Measurements from ENCODE around the gene GPBAR1. TPM values are rescaled to one million over a fixed set of nuclear protein-coding genes. Genes with fewer than 3 reads are reported as not detected.

Gene GPBAR1
- total RNA-seq, 2 donors from 2014 or later = 1.2 to 4.2 TPM

GRCh38 chr2:218235017-218235416 is 25.8 kb upstream of the GPBAR1 start:
- intact Hi-C loops (cut with DNase I) = no loop called here
- DNase-seq (ENCODE audit: low spot score) = no peak

GRCh38 chr2:218236829-218237228 is 24.0 kb upstream of the GPBAR1 start:
- intact Hi-C loops (cut with DNase I) = no loop called here
- DNase-seq (ENCODE audit: low spot score) = no peak

GRCh38 chr2:218238887-218239286 is 21.9 kb upstream of the GPBAR1 start:
- intact Hi-C loops (cut with DNase I) = no loop called here
- no peak for DNase-seq (ENCODE audit: low spot score)

- intact Hi-C loops (cut with DNase I) = no loop called here
- no peak for DNase-seq (ENCODE audit: low spot score)
These were observed 16.6 kb upstream of the GPBAR1 start for GRCh38 chr2:218244204-218244603.

- no peak for DNase-seq (ENCODE audit: low spot score)
- intact Hi-C loops (cut with DNase I) = no loop called here
These were observed 16.1 kb upstream of the GPBAR1 start for GRCh38 chr2:218244665-218245064.

- intact Hi-C loops (cut with DNase I) = no loop called here
- no peak for DNase-seq (ENCODE audit: low spot score)
These were observed 15.6 kb upstream of the GPBAR1 start for GRCh38 chr2:218245214-218245613.

- DNase-seq (ENCODE audit: low spot score) = no peak
- intact Hi-C loops (cut with DNase I) = no loop called here
These were observed 11.1 kb upstream of the GPBAR1 start for GRCh38 chr2:218249691-218250090.

- no peak for DNase-seq (ENCODE audit: low spot score)
- intact Hi-C loops (cut with DNase I) = no loop called here
These were observed 8.1 kb upstream of the GPBAR1 start for GRCh38 chr2:218252509-218253231.

GRCh38 chr2:218253232-218253625 is 7.6 kb upstream of the GPBAR1 start:
- no peak for DNase-seq (ENCODE audit: low spot score)
- intact Hi-C loops (cut with DNase I) = no loop called here

- intact Hi-C loops (cut with DNase I) = no loop called here
- no peak for DNase-seq (ENCODE audit: low spot score)
These were observed 5.4 kb upstream of the GPBAR1 start for GRCh38 chr2:218255446-218255845.

GRCh38 chr2:218256612-218257350 is 4.0 kb upstream of the GPBAR1 start:
- intact Hi-C loops (cut with DNase I) = no loop called here
- DNase-seq (ENCODE audit: low spot score) = no peak

- DNase-seq (ENCODE audit: low spot score) = peak; percentile 77
- intact Hi-C loops (cut with DNase I) = no loop called here
These were observed 3.3 kb upstream of the GPBAR1 start for GRCh38 chr2:218257390-218257981.

GRCh38 chr2:218259099-218259961 is 1.5 kb upstream of the GPBAR1 start:
- intact Hi-C loops (cut with DNase I) = no loop called here
- DNase-seq (ENCODE audit: low spot score) = peak; percentile 89

- no peak for DNase-seq (ENCODE audit: low spot score)
- intact Hi-C loops (cut with DNase I) = no loop called here
These were observed 649 bp upstream of the GPBAR1 start for GRCh38 chr2:218260166-218260565.

- intact Hi-C loops (cut with DNase I) = no loop called here
- peak; percentile 54 for DNase-seq (ENCODE audit: low spot score)
These were observed 815 bp downstream of the GPBAR1 start for GRCh38 chr2:218261423-218262236.

GRCh38 chr2:218262237-218262600 is 1.4 kb downstream of the GPBAR1 start:
- no peak for DNase-seq (ENCODE audit: low spot score)
- intact Hi-C loops (cut with DNase I) = no loop called here

- intact Hi-C loops (cut with DNase I) = no loop called here
- DNase-seq (ENCODE audit: low spot score) = peak; percentile 79
These were observed 2.1 kb downstream of the GPBAR1 start for GRCh38 chr2:218262631-218263586.

Measured in posterior vena cava (tissue), 2 donors.